PFSK-1 (cell line): ENCODE measurements around the gene BEST1.

Source experiments
- FOXP2 ChIP-seq: optimal IDR thresholded peaks from 2 replicates; pipeline ENCODE3; 2011; ENCODE audit warnings: borderline replicate concordance, control low read depth, inconsistent platforms; ENCODE audit not compliant: insufficient read depth; ENCODE audit errors: extremely low read length, extremely low read depth
- POLR2AphosphoS5 ChIP-seq: IDR thresholded peaks from 2 replicates; pipeline ENCODE4 v1.6.1; 2012; ENCODE audit warnings: low read depth, mild to moderate bottlenecking, control low read depth, low read length, moderate library complexity
- SIN3A ChIP-seq: IDR thresholded peaks from 2 replicates; pipeline ENCODE4 v1.6.1; 2012; ENCODE audit warnings: mild to moderate bottlenecking, low read length, moderate library complexity, borderline replicate concordance; ENCODE audit not compliant: insufficient read depth
- TAF1 ChIP-seq: IDR thresholded peaks from 2 replicates; pipeline ENCODE4 v1.6.1; 2012; ENCODE audit warnings: low read length, control low read depth, borderline replicate concordance; ENCODE audit not compliant: insufficient read depth

DNA sequence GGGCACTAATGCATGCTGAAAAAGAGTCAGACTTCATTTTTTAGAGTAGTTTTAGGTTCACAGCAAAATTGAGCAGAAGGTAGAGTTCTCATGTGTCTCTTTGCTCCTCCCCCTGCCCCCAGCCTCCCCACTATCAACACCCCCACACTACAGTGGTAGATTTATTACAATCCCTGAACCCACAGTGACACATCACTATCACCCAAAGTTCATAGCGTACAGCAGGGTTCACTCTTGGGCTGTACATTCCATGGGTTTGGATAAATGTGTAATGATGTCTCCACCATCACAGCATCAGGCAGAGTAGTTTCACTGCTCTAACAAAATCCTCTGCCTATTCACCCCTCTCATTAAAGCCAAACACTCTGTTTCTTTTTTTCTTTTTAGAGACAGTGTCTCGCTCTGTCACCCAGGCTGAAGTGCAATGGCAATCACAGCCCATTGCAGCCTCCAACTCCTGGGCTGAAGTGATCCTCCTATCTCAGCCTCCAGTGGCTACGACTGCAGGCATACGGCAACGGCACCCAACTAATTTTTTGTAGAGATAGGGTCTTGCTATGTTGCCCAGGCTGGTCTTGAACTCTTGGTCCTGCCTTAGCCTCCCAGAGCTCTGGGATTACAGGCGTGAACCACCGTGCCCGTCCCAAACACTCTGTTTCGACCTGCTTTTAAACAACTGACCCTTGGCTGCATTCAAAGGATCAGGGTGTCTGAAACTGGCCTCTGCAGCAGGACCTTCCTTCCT lies 4.1 kb downstream of the BEST1 start:
- no peak for TF ChIP-seq POLR2AphosphoS5
- no peak for TF ChIP-seq FOXP2
- TF ChIP-seq SIN3A: no peak
- no peak for TF ChIP-seq TAF1
